ENCODE data around the gene LGALS9. TPM values are rescaled to one million over a fixed set of nuclear protein-coding genes. Genes with fewer than 3 reads are reported as not detected.

Gene LGALS9
- polyA plus RNA-seq, 3 donors: 149 to 581 (median 149) TPM

- Histone ChIP-seq H4K20me1 (ENCODE audit: insufficient read depth, low read length) (no peaks in the 10 kb centered on the region), H3K36me3 (replicated peaks in 1 of 2; ENCODE audit: control insufficient read depth in 1 of 2, insufficient read depth in 2 of 2, low read length in 2 of 2) (peaks cover 71 to 89% of the 10 kb centered on the region in 2 donors), H3K4me2 (replicated peaks; ENCODE audit: extremely low read depth, low read length, poor library complexity, severe bottlenecking) (no peak overlapping the region), H3K4me1 (ENCODE audit: control insufficient read depth in 1 of 2, insufficient read depth in 2 of 2, low read length in 2 of 2) (no peaks in the 10 kb centered on the region), H3K4me3 (replicated peaks in 1 of 3; ENCODE audit: low read depth in 2 of 3, low read length in 3 of 3) (no peak overlapping the region), H3K27me3 (ENCODE audit: control insufficient read depth in 2 of 2, insufficient read depth in 2 of 2, low read length in 2 of 2) (no peaks in the 10 kb centered on the region), H2AFZ (ENCODE audit: insufficient read depth, low read depth, low read length, poor library complexity, severe bottlenecking) (no peak overlapping the region), H3K27ac (ENCODE audit: low read depth in 1 of 2, low read length in 2 of 2) (no peak overlapping the region), H3K9ac (ENCODE audit: insufficient read depth, low read length, poor library complexity, severe bottlenecking) (no peak overlapping the region), H3K9me3 (replicated peaks in 1 of 2; ENCODE audit: control insufficient read depth in 1 of 2, insufficient read depth in 1 of 2, low read length in 2 of 2) (no peaks in the 10 kb centered on the region), H3K79me2 (ENCODE audit: insufficient read depth, low read length) (no peaks in the 10 kb centered on the region)
- Mint-ChIP-seq H3K36me3 (peaks cover 76 to 83% of the 10 kb centered on the region in 2 donors), H3K4me1 (peaks cover 2% of the 10 kb centered on the region), H3K27me3 (ENCODE audit: low read depth in 3 of 3) (peaks cover 0 to 1% (median 0%) of the 10 kb centered on the region in 3 donors), H3K27ac (no peak overlapping the region), H3K4me3 (no peak overlapping the region), H3K9me3 (no peaks in the 10 kb centered on the region)
- intact Hi-C loops (cut with micrococcal nuclease): no loop called here
- TF ChIP-seq, protein P1, sequence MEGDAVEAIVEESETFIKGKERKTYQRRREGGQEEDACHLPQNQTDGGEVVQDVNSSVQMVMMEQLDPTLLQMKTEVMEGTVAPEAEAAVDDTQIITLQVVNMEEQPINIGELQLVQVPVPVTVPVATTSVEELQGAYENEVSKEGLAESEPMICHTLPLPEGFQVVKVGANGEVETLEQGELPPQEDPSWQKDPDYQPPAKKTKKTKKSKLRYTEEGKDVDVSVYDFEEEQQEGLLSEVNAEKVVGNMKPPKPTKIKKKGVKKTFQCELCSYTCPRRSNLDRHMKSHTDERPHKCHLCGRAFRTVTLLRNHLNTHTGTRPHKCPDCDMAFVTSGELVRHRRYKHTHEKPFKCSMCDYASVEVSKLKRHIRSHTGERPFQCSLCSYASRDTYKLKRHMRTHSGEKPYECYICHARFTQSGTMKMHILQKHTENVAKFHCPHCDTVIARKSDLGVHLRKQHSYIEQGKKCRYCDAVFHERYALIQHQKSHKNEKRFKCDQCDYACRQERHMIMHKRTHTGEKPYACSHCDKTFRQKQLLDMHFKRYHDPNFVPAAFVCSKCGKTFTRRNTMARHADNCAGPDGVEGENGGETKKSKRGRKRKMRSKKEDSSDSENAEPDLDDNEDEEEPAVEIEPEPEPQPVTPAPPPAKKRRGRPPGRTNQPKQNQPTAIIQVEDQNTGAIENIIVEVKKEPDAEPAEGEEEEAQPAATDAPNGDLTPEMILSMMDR (IDR thresholded peaks at IDR 0.05): no peak
- no peak for DNase-seq
- 100% methylated on average over 1 of the region's 2 CpGs for WGBS (ENCODE audit: insufficient coverage)
Observed at GRCh38 chr17:27595208-27595607, 35.8 kb upstream of the LGALS9 start.

GRCh38 chr17:27596096-27596495 is 34.9 kb upstream of the LGALS9 start:
- Histone ChIP-seq H2AFZ (ENCODE audit: insufficient read depth, low read depth, low read length, poor library complexity, severe bottlenecking) (no peak overlapping the region), H3K4me3 (replicated peaks in 1 of 3; ENCODE audit: low read depth in 2 of 3, low read length in 3 of 3) (no peak overlapping the region), H3K36me3 (replicated peaks in 1 of 2; ENCODE audit: control insufficient read depth in 1 of 2, insufficient read depth in 2 of 2, low read length in 2 of 2) (peaks cover 75 to 87% of the 10 kb centered on the region in 2 donors), H3K9ac (ENCODE audit: insufficient read depth, low read length, poor library complexity, severe bottlenecking) (no peak overlapping the region), H3K4me2 (replicated peaks; ENCODE audit: extremely low read depth, low read length, poor library complexity, severe bottlenecking) (no peak overlapping the region), H3K27me3 (ENCODE audit: control insufficient read depth in 2 of 2, insufficient read depth in 2 of 2, low read length in 2 of 2) (no peaks in the 10 kb centered on the region), H3K79me2 (ENCODE audit: insufficient read depth, low read length) (no peaks in the 10 kb centered on the region), H3K9me3 (replicated peaks in 1 of 2; ENCODE audit: control insufficient read depth in 1 of 2, insufficient read depth in 1 of 2, low read length in 2 of 2) (no peaks in the 10 kb centered on the region), H4K20me1 (ENCODE audit: insufficient read depth, low read length) (peaks cover 7% of the 10 kb centered on the region), H3K27ac (ENCODE audit: low read depth in 1 of 2, low read length in 2 of 2) (peak overlapping the region in 1 of 2 donors; percentile 32), H3K4me1 (ENCODE audit: control insufficient read depth in 1 of 2, insufficient read depth in 2 of 2, low read length in 2 of 2) (no peaks in the 10 kb centered on the region)
- intact Hi-C loops (cut with micrococcal nuclease): no loop called here
- Mint-ChIP-seq H3K27ac (peak overlapping the region in 2 of 7 donors; percentile 4 to 41), H3K36me3 (peaks cover 75 to 82% of the 10 kb centered on the region in 2 donors), H3K9me3 (no peaks in the 10 kb centered on the region), H3K4me3 (no peak overlapping the region), H3K4me1 (peaks cover 2% of the 10 kb centered on the region), H3K27me3 (ENCODE audit: low read depth in 3 of 3) (peaks cover 0 to 1% (median 0%) of the 10 kb centered on the region in 3 donors)
- no peak for DNase-seq
- TF ChIP-seq, protein P1 (IDR thresholded peaks at IDR 0.05): no peak
- WGBS (ENCODE audit: insufficient coverage): 89% methylated on average over 3 of the region's 4 CpGs

Measured in CD14-positive monocyte (primary cell).